Activated T-cell treated with anti-CD3 and anti-CD28 coated beads, Interleukin-2, amount 50 U/mL, for 48 hours (primary cell): Measurements from ENCODE around the gene TTC39B.

Experiments used
- DNase-seq, 2 experiments: peaks; one replicate each; pipeline ENCODE4 v3.0.0-alpha.2; 2020

TTC39B gene

GRCh38 chr9:15157381-15157780 is 149.6 kb downstream of the TTC39B start:
- DNase-seq, result no peak

DNA sequence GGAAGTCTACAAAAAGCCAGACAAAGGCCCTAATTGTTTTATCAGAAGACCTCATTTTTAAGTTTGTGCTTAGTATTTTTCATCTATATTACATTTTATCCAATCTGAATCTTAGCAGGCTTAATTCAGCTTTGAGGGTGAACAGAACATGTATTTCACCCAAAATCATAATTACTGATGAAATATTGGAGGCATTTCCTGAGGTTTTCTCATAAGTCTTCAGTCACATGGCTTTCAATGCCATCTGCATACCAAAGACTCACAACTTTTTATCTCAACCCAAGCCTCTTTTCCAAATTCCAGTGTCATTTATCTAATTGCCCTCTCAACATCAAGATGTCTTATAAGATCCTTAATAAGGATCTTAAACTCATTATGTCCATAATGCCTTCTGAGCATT is 150.8 kb downstream of the TTC39B start:
- no peak for DNase-seq

- DNase-seq, result no peak
Observed at GRCh38 chr9:15155826-15156225, 151.2 kb downstream of the TTC39B start.

- DNase-seq, result no peak
Observed at GRCh38 chr9:15155323-15155722, 151.7 kb downstream of the TTC39B start.

DNA sequence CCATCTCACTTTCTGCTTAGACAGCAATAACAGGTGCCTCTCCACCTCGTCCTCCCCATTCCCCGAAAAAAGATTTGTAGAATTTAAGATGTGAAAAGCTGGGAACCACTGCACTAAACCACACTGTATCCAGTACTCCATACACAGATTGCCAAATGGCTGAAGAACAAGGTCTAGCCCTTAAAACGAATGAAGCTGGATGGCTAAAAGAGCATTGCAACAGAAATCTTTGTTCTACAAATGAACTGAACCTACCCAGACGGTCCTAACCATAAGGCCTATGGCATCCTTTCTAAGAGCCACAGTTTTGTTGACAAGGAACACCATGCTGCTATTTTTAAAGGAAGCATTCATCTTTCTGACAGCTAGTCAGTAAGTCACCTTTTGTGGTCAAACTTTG is 152.3 kb downstream of the TTC39B start:
- no peak for DNase-seq

DNA sequence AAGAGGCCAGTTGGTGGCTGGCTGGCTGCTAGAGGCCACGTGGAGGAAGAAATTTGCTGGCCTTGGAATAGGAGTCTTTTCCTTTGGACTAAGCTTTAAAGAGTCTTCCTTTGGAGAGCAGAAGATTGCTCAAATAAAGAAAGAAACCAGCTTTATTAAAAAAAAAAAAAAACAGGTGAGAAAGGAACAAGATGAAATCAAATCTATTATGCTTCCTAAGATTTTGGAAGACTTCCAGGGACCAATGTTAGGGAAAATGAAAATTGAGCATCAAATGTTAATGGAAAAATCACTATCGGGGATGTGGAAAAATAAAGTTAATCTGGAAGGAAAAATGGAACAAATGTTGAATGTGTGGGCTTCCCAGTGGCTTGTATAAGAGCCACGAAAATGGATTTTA is 153.1 kb downstream of the TTC39B start:
- no peak for DNase-seq

- DNase-seq, result no peak
Observed at GRCh38 chr9:15150939-15151338, 156.1 kb downstream of the TTC39B start.

GRCh38 chr9:15149450-15149849 is 157.6 kb downstream of the TTC39B start:
- no peak for DNase-seq

- DNase-seq, result no peak
Observed at GRCh38 chr9:15146268-15146700, 160.7 kb downstream of the TTC39B start.

- no peak for DNase-seq
Observed at GRCh38 chr9:15144622-15145061, 162.4 kb downstream of the TTC39B start.

DNA sequence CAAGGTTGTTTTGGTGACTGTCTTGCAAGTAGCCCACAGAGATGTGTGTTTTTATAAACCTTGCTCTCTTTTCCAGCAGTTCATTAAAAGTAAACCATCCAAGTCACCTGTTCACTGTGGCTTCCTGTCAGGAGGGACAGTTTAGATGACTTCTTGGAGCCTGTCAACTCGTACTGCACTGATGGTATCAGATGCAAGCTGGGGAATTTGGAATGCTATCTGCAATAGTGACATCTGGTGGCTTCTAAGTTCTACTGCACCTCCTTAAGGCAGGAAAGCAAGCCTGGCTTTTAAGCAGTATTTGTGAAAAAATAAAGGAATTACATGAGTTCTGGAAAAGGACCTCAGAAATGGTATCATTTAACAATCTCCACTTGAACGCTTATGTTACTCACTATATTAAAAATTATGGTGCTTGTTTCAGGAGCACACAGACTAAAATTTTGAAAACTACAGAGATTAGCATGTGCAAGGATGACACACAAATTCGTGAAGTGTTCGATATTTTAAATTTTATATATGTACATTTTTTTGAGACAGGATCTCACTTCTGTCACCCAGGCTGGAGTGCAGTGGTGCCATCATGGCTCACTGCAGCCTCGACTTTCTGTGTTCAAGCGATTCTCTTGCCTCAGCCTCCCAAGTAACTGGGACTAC is 164.0 kb downstream of the TTC39B start:
- DNase-seq, result peak in 1 of 2 experiments; percentile 19

- no peak for DNase-seq
Observed at GRCh38 chr9:15140051-15140450, 167.0 kb downstream of the TTC39B start.

GRCh38 chr9:15139469-15139868 is 167.5 kb downstream of the TTC39B start:
- no peak for DNase-seq

DNA sequence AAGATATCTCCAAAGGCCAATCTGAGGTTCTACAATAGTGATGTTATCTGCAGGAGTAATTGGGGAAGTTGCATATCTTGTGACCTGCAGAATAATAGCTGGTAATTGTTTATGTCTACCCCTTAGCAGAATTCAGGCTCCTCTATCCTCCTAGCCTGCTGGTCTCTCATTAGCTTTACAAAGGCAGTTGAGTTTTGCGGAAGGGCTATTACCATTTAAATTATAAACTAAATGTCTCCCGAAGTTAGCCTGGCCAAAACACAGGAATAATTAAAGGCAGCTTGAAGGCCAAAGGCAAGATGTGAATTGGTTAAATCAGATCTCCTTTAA is 168.7 kb downstream of the TTC39B start:
- DNase-seq, result no peak

DNA sequence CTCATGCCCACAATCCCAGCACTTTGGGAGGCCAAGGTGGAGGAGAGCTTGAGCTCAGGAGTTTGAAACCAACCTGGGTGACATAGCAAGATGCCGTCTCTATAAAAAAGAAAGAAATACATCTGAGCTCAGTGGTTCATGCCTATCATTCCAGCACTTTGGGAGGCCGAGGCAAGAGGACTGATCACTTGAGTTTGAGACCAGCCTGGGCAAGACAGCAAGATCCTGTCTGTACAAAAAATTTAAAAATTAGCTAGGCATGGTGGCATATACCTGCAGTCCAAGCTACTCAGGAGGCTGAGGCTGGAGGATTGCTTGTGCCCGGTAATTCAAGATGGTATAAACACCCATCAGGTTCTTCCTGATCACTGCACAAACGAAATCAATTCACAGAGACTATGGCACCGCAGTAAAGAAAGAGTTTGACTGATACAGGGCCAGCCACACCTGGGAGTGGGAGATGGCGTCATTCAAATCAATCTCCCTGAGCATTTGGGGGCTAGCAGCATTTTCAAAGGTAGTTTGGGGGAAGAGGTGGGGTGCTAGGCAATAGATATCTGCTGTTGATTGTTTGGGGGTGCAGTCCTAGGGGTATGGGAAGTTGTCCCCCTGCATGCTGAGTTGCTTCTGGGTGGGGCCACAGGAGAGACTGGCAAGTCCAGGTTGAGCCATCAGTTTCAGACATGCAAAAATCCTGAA is 169.2 kb downstream of the TTC39B start:
- DNase-seq, result no peak

DNA sequence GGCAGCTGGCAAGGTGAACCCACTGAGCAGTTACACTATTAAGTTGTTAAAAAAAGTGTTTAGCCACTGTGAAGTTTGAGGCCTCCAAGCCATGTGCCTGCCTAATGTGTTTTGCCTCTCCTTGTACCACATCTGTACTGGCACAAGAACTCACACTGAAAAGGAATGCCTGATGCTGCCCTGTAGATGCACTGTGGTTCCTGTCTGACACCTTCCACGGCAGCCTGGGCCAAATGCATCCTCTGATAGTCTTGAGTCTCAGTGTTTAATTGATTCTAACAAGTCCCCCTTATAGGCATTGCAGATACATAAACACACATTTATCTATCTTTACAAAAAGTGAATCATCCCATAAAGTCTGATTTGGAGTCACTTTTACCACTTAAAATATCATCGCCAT is 169.9 kb downstream of the TTC39B start:
- DNase-seq, result no peak

- peak in 1 of 2 experiments; percentile 26 for DNase-seq
Observed at GRCh38 chr9:15136646-15137045, 170.4 kb downstream of the TTC39B start.

DNA sequence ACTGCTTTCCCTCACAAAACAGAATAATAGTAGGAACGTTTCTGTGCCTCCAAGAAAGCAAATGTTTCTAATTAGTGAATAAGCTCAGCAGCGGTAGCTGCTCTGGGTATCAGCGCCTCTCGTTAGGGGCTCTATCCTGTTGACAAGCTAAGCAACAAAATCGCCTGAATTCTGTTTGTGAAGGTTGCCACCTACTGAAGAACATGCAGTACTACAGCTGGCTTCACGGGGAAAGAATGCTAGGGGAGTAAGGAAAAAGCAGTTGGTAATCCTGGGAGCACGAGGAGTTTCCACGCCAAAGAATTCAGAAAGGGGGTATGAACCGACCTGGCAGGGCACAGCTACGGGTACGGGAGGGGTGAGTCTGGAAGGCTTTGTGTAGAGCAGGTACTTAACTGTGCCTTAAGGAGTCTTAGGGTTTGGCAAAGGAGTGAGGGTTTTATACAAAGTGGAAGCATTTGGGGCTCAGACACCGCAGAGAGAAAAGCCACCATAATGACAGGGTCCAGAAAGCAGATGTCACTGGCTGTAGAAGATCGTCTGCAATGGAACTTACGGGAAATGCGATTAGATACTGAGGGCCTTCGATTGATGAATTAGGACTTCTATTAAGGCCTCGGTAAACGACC is 171.7 kb downstream of the TTC39B start:
- DNase-seq, result peak; percentile 58 to 59

DNA sequence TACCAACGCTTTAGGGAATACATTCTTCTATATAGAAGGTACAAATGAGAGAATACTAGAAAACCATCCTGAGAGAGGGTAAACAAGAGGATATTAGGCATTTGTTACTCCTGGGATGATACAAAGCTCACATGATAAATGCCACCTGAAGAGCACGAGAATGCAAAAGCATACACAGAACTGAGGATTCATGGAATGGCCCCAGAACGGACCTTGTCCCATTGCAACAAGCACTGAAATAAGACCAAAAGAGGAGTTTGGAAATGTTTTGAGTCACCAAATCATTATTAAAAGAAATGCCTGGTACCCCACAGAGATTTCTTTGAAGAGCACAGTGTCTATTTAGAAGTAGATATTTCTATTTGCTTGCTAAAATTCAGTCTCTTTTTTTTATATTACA is 173.5 kb downstream of the TTC39B start:
- no peak for DNase-seq

GRCh38 chr9:15132091-15132490 is 174.9 kb downstream of the TTC39B start:
- DNase-seq, result no peak

- no peak for DNase-seq
Observed at GRCh38 chr9:15131094-15131493, 175.9 kb downstream of the TTC39B start.

DNA sequence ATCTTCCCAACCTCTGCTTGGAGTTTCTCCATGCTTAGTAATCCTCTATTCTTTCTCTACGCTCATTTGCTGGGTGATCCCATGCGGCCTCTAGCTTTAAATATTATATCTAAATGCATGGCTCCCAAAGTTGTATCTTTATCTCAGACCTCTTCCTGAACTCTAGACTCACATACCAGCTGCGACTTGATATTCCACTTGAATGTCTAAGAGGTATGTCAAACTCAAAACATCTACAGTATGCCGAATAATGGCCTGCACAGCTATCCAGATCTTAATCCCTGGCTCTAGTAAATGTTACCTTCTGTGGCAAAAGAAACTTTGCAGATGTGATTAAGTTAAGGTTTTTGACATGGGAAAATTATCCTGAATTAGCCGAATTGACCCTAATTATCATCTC is 179.2 kb downstream of the TTC39B start:
- no peak for DNase-seq

GRCh38 chr9:15121630-15122029 is 185.4 kb downstream of the TTC39B start:
- no peak for DNase-seq

DNA sequence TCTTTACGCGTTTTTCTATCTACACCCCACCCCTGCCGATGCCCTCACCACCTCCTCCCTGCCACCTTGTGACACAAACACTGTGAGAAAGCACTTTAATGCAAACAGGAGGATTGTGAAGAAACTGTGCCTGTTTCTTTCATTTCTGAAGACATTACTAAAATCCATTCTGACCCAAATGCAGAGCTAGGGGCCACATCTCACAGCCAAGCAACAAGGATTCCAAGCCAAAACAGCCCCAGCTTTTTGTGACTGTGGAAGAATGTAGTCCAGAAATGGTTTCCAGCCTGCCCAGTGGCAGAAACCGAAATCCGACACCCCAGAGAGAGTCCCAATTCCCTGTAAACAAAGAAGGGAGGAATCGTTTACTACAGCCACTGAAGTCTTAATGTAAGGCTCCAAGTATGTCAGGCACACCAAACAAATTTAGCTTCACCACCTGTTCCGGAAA is 190.9 kb downstream of the TTC39B start:
- no peak for DNase-seq
